NCI-H1694 (cell line): Measurements from ENCODE around the gene FLNB.
"Not testable (repeated sequence)": the region's sequence is repeated elsewhere in the genome, so short reads cannot be mapped to it uniquely, and the experiment has no call there.

Source experiments
- DNase-seq: peaks from one replicate; lab custom pipeline; 2025; lab: John Stamatoyannopoulos, UW

FLNB gene

DNA sequence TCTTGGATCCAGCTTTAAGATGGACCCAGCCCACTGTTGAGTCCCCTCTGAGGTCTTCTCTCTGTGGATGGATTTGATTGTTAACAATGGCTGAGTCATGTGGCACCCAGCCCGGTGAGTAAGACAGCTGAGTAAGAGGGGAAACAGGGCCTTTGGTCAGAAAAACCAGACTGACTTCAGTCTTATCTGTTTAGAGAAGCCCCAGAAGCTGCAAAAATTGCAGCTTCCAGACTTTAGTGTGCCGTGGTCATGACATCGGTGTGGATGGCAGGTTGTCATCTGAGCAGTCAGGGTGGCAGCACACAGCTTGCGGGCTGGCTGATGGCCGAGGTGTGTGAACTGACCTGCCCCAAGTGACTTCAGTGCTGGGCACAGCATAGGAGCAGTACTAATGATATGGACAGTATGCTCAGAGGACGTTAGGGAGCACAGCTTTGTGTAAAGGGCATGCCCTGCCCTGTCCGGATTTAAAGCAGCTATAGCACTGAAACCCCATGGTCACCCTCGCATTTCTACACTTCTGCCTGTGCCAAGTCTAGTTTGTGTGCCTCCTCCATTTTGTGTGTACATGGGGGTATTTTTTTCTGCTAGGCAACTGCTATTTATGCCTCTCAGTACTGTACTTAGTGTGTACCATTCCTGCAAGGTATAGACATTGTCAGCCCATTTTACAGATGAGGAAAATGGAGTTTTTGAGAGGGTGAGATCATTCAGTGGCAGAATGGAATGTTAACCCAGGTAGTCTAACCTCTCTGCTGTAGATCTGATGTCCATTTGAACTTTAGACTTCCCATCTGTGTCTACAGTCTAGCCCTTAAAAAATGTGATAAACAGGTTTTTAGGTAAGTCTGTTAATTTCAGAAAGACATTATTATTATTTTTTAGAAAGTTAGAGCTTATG, 44.4 kb downstream of the FLNB start:
- no peak for DNase-seq

DNA sequence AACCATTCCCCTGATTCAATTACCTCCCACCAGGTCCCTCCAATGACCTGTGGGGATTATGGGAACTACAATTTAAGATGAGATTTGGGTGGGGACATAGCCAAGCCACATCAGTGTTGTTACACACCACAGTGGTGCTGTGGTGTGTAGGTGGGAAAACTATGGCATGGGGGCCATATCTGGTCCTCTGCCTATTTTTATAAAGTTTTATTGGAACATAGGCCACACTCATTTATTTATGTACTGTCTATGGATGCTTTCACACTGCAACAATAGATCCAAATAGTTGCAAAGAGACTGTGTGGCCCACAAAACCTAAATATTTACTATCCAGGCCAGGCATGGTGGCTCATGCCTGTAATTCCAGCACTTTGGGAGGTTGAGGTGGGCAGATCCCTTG, 46.4 kb downstream of the FLNB start:
- no peak for DNase-seq

GRCh38 chr3:58055314-58055713, 47.1 kb downstream of the FLNB start:
- no peak for DNase-seq

- DNase-seq: not testable (repeated sequence)
Measured at GRCh38 chr3:58055891-58056290, 47.7 kb downstream of the FLNB start.

DNA sequence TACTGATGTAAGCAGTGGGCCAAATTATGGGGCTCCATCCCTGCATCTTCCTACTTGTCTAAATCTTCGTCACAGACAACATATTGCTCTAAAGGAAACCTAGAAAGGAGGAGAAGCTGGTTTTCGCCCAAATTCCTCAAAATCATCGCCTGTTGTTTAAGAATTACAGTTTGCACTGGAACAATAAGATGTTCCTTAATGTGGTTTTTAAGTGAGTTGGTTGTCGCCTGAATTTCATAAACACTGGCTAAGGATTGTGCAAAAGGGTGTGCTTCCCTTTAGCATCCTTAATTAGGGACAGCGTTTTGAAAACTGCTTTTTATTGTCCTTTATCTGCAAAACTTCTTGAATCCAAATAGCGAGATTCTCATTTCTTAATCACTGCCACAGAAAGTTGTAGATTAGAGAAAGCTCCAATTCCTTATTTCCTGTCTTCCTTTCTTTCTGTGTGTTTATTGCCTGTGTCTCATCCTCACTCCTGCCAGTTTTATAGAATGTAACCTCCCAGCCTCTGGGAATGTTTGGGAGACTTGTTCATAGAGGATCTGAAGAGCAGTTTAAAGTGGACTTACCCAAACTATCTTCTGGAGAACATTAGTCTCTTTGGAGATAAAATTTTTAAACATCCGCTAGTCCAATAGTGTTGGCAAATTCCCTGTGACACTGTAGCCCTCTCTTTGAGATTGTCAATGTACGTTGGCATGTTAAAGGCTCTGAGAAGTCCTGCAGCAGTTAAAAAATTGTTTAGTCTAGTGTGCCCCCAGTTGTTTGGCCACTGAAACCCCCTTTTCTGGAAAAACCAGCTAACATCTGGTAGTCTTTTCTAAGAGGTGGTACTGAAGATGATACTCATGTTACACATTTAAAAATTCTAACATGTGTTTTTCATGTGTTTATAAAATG, 50.4 kb downstream of the FLNB start:
- DNase-seq: no peak

- no peak for DNase-seq
Measured at GRCh38 chr3:58059349-58060321, 51.4 kb downstream of the FLNB start.

GRCh38 chr3:58062472-58062871, 54.2 kb downstream of the FLNB start:
- no peak for DNase-seq

DNA sequence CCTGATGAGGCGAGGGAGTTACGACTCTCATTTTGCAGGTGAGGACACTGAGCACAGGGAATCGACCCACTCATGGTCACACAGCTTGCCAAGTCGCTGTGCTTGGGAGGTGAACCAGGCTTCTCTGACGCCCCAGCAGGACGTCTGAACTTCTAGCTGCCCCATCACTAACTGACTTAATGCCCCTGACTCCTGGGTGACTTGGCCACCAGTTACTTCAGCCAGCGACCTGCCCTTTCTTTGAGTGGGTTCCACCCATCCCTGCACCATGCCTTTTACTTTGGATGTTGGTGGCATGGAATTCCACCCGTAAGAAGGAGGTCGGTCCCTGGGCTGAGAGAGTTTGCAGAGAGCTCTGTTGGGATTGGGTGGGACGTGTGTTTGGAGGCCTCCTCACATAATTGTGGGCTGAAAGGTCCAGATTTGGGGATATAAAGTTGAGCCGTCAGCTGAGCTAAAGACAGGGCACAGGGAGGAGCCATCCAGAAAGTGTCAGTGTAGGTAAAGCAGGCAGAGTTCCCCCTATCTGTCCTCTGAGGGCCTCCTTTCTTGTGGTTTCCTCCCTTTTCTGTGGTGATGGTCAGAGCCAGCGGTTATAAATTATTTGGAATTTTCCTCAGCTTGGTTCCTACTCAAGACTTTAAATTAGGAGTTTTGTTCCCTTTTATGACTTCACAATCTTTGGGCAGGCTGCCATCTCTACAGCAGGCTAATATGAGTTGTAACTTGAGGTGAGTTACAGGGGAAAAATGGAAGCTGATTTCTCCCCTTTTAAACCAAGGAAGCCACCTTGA, 55.0 kb downstream of the FLNB start:
- DNase-seq: no peak

- DNase-seq: no peak
Measured at GRCh38 chr3:58064923-58065638, 56.9 kb downstream of the FLNB start.

DNA sequence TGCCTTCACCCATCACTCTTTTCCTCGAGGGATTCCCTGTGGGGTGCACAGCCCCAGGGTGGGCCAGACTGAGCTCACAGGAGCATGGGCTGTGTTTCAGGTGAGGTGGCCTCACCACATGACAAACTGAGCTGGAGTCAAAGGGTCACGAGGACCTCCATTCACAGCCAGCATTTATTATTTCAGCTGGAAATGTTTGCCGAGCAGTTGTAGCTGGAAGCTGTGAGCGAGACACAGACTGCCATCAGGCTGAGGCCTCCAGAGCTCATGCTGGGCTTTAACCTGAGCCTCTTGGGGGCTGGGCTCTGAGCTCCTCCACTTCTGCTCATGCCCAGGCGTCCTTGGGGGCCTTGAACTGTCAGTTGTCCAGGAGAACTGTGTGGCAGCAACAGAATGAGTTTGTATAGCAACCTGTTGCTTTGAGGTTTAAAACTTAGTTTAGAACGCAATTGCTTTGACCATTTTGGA, 57.5 kb downstream of the FLNB start:
- no peak for DNase-seq

- no peak for DNase-seq
Measured at GRCh38 chr3:58066842-58067241, 58.6 kb downstream of the FLNB start.

DNA sequence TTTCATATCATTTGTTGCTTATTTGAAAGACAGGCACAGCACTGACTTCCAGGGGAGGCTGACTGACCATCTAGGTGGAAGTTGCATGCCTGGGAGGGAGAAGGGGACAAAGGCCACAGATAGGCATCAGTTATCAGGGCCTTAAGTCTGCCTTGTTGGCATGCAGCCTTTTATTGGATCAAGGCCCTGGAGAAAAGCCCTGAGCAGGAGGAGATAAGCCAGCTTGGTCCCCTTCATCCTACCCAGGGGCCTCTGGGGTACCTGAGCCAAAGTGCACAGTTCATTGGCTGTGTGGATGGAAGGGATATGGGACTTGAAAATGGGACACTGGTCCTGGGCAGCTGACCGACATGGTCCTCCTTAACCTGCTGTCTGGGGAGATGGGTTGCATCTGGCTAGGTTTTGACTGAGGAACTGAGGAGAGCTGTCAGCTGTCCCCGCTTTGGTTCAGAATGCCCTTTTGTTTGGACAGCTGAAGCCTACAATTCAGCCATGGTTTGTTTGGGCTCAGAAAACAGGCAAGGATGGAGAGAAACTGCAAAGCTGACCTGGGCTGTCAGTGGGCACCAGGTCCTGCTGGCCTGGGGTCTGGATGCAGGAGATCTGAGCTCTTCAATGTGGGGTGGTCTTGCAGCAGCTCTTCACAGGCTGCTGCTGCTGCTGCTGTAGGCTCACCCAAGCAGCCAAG, 60.0 kb downstream of the FLNB start:
- DNase-seq: no peak

DNA sequence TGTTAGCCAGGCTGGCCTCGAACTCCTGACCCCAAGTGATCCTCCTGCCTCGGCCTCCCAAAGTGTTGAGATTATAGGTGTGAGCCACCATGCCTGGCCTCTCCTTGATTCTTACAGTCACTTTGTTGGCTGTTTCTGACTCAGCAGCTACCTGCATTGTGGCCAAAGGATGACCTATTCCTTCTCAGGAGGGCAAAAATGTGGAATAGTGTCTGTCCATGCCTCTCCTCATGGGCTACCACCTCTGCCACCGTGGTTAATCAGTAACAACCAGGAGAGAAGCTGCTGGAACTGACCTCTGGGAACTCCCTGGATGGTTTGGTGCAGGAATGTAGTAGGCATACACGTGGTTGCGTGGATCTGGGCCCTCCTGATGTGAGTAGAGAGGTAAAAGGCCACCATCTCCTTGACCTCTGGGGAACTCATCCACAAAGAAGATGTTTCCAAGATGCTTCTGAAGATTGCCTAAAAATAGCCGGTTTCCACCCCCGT, 63.3 kb downstream of the FLNB start:
- DNase-seq: no peak

DNA sequence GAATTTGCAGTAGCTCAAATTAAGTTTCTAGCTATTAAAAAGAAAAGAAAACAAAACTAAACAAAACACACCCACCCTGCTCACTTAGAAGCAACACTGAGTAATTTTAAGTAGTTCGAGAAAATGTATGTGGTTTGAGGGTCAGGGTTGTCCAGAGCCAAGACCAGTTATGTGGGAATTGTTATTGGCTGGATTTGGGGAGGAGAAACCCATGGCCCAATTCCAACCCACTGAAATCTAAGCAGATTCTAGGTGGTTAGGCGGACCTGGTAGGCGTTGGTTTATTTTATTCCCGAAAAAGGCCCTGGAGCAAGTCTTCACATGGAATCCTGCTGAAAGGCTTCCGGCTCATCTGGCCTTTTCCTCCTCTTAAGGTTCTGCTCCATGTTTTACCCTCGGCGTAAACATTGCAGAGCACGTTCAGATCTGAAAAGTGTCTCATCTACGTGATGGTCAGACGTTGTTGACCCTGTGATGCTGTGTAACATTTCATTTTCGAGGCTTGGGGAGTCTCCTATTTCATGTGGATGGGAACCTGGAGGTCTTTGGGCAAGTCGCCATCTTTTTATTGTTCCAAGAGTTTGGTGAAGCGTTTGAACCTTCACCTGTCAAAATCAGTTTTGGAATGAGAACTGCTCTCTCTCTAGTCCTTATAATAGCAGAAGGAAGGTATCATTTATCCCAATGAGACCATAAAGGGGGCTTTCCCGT, 64.0 kb downstream of the FLNB start:
- no peak for DNase-seq

DNA sequence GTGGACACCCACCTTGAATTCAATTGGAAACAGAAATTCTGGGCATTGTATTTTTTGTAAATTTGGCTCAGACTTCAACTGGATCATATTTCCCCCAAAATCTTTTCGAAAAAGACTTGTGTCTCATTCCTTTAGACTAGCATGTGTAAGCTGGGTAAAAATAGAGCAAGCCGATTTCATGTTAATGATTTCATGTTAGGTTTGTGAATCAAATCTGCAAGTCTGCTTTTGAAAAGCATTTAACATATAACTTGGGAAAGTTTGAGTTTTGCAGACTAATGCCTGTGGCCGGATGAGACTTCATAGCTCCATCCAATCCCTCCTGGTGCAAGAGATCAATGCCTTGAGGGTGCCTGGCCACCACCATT, 64.5 kb downstream of the FLNB start:
- DNase-seq: no peak

DNA sequence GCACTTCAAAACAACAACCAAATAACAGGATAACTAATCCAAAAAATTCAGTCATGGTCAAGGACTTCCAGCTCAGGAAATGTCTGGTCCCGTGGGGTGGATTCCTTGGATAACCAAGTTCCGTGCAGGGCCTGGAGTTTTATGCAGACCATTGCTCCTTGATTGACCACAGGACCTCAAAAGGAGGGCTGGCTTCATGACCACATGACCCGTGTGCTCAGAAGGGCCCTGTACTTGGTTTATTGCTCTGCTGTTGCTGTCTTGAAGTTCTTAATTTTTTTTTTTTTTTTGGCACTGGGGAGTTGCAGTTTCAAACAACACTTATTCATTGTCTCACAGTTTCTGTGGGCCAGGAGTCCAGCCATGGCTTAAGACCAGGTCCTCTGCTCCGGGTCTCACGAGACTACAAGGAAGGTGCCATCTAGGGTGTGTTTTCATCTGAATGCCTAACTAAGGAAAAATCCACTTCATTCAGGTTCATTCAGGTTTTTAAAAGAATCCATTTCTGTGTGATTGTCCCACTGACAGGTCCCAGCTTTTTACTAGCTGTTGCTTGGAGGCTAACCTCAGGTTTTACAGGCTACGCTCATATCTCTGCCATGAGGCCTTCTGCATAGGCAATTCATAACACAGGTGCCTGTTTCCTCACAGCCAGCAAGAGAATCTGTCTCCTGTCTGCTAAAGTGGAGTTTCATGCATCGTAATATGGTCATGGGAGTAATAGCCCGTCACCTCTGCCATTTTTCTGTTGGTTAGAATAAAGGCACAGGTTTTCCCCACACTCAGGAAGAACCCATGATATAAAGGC, 65.3 kb downstream of the FLNB start:
- DNase-seq: no peak

- DNase-seq: no peak
Measured at GRCh38 chr3:58074116-58074715, 66.0 kb downstream of the FLNB start.

- DNase-seq: no peak
Measured at GRCh38 chr3:58074997-58075396, 66.8 kb downstream of the FLNB start.
